ENCODE results near the gene DNAJC2.

GRCh38 chr7:103379270-103379975, 34.9 kb upstream of the DNAJC2 start:
- TF ChIP-seq CTCF (IDR thresholded peaks at IDR 0.05): no peak
- no peak for TF ChIP-seq POLR2A (IDR thresholded peaks at IDR 0.05)
